GM18868 (cell line): ENCODE results near the gene RAB4A.

Source experiments
- ATAC-seq: cut with Tn5 transposase; IDR thresholded peaks from one replicate; pipeline ENCODE4 v1.9.1; 2021; ENCODE audit warnings: mild to moderate bottlenecking, moderate library complexity; ENCODE audit not compliant: unreplicated experiment

Gene RAB4A

GRCh38 chr1:229270547-229271447, at the start of gene RAB4A:
Gene RAB4A, plus strand, starts transcription at chr1:229271111. Its CDS starts 229 bp downstream, at chr1:229271340.
- peak; percentile 93 for ATAC-seq

GRCh38 chr1:229222081-229222480, 48.8 kb upstream of the RAB4A start:
- no peak for ATAC-seq

- no peak for ATAC-seq
Observed at GRCh38 chr1:229223498-229223897, 47.4 kb upstream of the RAB4A start.

GRCh38 chr1:229224308-229224707, 46.6 kb upstream of the RAB4A start:
- no peak for ATAC-seq

GRCh38 chr1:229225331-229225782, 45.6 kb upstream of the RAB4A start:
- ATAC-seq: no peak

- ATAC-seq: no peak
Observed at GRCh38 chr1:229226796-229227195, 44.1 kb upstream of the RAB4A start.

- no peak for ATAC-seq
Observed at GRCh38 chr1:229227298-229227919, 43.5 kb upstream of the RAB4A start.

GRCh38 chr1:229228522-229228921, 42.4 kb upstream of the RAB4A start:
- ATAC-seq: no peak

- no peak for ATAC-seq
Observed at GRCh38 chr1:229229137-229229720, 41.7 kb upstream of the RAB4A start.

GRCh38 chr1:229229721-229230139, 41.2 kb upstream of the RAB4A start:
- no peak for ATAC-seq

GRCh38 chr1:229230140-229230892, 40.6 kb upstream of the RAB4A start:
- ATAC-seq: peak; percentile 65

GRCh38 chr1:229230893-229231753, 39.8 kb upstream of the RAB4A start:
- ATAC-seq: no peak

GRCh38 chr1:229231754-229232119, 39.2 kb upstream of the RAB4A start:
- no peak for ATAC-seq

GRCh38 chr1:229234870-229235472, 35.9 kb upstream of the RAB4A start:
- no peak for ATAC-seq

GRCh38 chr1:229237320-229237719, 33.6 kb upstream of the RAB4A start:
- no peak for ATAC-seq

- no peak for ATAC-seq
Observed at GRCh38 chr1:229238231-229238630, 32.7 kb upstream of the RAB4A start.

- ATAC-seq: no peak
Observed at GRCh38 chr1:229238674-229239415, 32.1 kb upstream of the RAB4A start.

GRCh38 chr1:229240532-229240931, 30.4 kb upstream of the RAB4A start:
- ATAC-seq: no peak

- no peak for ATAC-seq
Observed at GRCh38 chr1:229241390-229241789, 29.5 kb upstream of the RAB4A start.
